GM19467 (cell line): Measurements from ENCODE around the gene PHB1.

ENCODE experiments used
- ATAC-seq: cut with Tn5 transposase; IDR thresholded peaks from one replicate; pipeline ENCODE4 v1.9.1; 2021; ENCODE audit warnings: mild to moderate bottlenecking, moderate library complexity; ENCODE audit not compliant: unreplicated experiment

Gene PHB1

DNA sequence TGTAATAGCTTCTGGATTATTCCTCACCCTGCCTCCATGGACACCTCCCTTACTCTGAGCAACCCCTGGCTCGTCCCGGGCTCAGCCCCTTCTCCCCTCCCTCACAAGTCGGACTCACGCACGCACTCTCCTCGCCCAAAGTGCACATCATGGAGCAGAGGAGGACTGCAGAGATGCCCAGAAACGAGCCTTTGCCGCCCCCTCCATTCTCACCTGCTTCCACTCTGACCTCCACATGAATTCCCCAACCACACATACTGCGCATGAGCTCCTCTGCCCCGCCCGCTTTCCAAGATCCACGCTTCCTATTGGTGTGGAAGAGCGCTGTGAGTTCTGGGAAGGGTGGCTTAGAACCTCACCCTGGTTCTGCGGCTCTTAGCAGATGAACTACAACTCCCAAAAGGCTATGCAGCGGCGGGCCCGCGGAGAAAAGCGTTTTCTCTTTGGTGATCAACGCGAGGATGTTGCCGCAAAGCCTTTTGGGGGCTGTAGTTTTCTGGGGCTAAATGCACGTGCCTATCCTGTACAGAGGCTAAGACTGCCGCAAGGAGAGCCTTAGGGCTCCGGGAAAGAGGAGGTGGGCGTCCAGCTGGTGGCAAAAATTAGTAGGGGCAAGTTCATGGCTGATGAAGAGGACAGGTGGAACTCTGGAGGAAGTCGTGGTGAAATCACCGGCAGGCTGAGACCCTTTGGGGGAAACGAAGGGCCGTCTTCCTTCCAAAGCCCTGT is at the start of gene PHB1:
PHB1 (minus strand) TSS at position 261 of the 729 bp plus-strand sequence. CDS start 1,618 bp downstream, outside the sequence.
- peak; percentile 97 for ATAC-seq

DNA sequence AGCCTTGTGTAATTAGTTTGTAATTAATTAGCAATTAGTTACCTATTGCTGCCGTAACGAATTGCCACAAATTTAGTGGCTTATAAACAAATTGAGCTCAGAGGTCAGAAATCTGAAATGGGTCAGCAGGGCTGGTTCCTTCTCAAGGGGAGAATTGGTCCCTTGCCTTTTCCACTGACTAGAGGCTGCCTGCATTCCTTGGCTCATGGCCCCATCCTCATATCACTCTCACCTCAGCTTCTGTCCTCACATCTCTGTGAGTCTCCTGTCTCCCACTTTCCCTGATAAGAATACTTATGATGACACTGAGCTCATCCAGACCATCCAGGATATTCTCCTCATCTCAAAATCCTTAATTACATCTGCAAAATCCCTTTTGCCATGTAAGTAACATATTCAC is 49.4 kb upstream of the PHB1 start:
- no peak for ATAC-seq

DNA sequence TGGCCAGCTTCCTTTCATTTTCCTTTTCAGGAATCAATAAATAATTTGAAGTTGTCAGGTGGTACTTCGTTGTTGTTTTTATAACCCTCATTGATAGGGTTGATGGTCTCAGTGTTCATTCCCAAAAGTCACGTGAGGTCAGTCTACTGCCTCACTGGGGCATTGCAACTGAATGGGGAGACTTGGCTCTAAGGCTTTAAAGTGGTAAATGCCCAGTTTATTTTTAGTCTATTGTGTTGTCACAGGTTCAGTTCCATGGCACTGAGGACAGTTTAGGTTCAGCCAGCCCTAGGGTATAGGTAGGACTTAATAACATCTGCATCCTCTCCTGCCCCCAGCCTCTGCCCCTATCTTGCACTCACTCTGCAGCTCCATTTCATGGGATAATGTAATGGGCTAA is 46.9 kb upstream of the PHB1 start:
- ATAC-seq: no peak

DNA sequence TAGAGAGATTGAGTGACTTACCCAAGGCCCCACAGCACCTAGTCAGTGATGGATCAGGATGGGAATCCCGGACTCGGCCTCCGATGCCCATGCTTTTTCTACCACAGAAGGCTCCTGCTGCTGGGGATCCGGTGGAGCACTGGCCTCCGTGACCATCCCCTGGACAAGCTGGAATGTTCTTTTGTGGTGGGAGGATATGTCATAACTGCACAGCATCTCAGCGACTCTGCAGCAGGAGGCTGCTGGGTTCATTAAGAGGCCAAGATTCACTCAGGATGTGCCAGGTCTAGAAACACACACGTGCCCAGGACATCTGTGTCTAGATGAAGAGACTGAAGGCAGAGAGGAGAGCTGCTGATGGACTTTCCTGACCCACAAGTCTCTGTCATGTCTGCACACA is 45.7 kb upstream of the PHB1 start:
- no peak for ATAC-seq

DNA sequence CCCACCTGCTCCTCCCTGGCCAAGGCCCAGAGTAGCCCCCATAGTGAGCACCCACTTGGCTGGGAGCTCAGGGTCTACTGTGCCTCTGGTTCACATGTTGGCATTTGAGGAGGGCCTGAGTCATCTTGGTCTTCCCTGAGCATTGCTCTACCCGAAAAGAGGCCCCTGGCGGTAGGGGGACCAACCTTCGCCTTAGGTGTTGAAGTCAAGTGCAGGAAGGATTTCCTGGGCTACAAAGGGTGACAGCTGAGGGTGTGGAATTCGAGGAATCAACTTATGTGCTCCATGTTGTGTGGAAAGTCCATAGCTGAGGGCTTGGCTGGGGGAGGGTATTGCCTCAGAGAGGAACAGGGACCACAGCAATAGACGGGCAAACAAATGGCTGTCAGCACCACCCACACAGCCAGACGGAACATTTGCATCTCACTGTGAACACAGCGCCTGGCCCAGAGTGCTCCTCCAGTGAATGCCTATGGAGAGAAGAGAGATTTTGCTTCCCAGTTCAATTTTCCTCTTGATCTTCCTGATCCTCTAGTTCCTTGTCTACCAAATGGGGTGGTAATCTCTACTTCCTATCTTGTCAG is 44.8 kb upstream of the PHB1 start:
- ATAC-seq: no peak

DNA sequence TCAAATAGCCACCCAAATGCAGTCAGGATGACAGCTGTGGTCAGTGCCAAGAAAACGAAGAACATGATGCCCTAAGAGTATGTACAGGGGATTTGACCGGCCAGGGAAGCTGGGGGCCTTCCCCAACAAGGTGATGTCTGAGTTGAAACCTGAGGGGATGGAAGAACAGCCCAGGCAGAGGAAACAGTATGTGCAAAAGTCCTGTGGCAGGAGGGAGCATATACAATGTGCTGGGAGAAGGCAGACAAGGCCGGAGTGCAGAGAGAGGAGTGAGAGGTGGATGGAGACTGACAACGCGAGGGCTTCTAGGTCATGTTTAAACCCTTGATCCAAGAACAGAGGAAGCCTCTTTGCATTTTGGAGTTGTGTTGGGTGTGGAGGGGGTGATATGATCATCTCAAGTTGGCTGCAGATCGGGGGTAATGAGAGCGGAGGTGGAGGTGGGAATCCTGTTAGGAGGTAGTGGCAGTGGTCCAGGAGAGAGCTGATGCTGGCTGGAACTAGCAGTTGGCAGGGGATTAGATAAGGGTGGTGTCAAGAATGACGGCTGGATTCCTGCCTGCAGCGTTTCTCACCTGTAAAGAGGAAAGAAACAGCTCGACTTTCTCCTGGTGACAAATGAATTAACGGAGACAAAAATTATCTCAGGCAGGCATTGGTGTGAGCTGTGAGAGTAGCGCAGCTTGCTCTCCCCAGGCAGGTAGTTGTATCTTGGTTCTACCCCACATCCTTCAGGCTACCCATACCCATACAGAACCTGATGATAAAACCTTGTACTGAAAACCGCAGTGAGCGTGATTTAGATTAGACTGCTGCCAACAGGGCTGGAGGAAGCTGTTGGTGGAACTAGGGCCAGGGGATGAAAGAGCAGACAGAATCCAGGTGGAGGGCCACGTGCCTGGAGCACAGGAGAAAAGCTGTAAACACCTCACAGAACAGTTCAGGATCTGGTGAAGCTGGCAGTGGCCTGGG is 43.2 kb upstream of the PHB1 start:
- ATAC-seq: no peak

DNA sequence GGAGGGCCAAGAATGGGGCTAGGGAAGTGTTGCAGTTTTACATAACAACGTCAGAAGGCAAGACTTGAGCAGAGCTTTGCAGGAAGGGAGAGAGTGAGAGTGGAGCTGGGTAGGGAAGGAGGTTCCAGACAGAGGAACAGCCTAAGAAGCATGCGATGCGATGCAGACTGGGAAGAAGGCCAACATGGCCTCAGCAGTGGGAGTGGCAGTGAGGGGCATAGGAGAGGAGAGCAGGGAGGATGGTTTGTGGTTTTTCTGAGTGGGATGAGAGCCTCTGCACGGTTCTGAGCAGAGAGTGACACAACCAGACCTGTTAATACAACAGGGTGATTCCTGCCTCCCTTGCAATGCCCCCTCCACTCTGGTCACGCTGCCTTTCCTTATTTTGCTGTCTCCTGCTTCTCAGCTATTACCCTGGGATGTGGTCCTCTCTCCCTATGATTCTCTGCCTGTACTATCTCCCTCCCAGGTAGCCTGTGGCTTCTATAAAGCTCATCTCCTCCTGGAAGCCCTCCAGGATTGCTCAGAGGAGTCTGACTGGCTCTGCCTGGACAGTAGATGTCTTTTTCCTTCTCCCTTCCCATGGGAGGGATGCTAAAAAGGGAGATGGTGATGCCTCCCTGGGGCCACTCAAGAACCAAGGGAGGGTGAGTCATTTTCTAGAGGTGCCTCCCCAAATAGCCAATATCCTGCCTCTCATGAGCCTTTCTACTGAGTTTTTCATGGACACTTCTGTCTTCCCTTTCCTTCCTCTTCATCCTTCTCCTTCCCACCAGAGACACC is 41.7 kb upstream of the PHB1 start:
- no peak for ATAC-seq

DNA sequence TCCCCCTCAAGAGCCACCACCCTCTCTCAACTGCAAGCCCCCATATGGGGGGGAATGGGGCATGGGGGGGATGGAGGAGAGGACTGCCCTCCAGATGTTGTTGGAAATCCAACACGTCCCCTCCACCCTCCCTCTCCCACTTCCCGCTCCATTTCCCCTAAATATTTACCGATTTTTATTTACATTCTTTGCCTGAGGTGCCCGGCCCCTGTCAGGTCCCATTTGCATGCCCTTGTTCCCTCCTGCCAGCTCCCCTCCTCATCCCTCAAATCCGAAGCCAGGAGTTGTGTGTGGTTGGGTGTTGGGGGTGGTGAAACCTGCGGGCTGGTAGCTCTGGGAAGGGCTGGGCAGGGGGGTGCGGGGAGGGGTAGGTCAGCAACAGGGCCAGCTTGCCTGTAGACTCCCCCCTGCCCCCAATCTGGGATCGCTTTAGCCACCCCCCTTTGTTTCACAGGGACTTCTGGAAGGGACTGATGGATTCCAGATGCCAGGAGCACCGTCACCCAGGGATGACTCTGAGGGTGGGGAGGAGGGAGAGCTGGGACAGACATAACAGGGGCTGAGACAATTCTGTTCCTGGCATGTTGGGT is 40.7 kb upstream of the PHB1 start:
- ATAC-seq: no peak

DNA sequence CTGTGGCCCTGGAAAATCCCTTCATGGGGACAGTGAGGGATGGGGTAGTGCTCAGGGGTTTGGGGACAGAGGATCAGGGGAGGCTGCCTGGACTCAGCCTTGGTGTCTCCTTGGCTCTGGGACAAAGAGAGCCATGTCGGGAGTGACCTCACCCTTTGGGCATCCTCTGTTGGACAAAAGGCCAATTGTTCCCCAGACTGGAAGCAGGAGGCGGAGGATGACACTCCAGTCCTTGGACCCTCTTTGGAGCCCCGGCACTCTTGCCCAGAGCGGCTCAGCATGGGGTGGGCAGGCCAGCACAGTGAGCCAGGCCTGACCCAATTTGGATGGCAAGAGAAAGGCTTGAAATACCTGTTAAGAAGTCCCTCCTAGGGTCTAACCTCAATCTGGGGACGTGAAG is 39.4 kb upstream of the PHB1 start:
- no peak for ATAC-seq

DNA sequence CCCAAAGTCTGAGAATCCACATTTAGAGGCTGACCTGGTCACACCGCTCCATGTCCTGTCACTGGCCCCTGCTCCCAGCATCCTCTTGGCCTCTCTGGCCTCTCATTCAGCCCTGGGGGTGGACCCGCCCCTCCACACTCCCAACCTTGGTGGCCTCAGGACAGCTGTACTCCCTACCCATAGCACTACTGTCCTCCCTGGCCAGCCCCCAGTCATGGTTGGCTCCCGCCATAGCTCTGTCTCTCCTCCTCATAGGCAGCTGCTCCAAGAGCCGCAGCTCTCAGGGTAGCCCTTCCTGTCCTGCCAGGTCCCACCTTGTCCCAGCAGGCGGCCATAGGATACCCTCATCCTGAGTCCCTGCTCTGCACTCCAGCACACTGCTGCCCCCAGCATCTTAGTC is 38.0 kb upstream of the PHB1 start:
- ATAC-seq: no peak

DNA sequence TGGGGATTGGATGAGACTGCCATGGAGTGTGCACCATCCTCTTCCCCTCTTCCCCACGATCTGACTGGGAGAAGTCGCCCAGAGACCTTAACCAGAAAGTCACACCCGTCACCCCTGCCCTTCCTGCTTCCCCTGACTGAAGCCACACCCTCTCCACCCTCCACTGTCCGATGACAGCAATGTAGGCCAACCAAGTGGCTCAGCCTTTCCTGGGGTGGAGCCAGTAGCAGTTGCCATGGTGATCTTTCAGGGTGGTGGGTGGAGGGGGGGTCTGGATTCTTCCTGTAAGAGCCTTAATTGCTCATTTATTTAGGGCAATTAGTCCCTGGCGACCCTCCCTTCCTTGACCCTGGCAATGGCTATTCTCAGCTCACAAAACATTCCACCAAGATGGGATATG is 37.5 kb upstream of the PHB1 start:
- no peak for ATAC-seq

DNA sequence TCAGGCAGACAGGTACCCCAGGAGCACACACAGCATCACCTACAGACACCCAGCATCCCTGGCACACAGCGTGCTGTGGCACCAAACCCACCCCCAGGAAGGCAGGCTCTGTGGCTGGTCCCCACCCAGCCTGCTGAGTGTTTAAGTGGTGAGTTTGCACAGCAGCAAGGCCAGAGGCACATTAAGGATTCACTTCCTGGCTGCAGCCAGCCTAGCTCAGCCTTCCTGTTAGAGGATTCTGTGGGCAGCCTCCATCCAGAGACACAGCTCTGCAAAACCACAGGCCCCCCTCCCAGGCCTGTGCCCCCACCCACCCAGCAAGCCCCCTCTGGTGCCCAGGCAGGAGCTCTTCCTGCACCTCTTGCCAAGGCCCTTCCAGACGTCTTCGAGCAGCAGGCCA is 36.1 kb upstream of the PHB1 start:
- ATAC-seq: no peak

DNA sequence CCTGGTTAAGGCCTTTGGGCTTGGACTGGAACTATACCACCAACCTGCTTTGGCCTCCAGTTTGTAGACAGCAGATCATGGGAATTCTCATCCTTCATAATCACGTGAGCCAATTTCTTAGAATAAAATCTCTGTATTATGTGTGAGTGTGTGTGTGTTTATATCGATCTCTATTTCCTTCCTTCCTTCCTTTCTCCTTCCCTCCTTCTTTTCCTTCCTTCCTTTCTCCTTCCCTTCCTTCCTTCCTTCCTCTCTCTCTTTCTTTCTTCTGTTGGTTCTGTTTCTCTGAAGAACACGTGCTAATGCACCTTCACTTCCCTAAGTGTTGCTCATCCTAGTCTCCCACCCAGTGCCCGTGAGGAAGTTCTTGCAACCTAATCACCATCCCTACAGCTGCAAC is 35.5 kb upstream of the PHB1 start:
- ATAC-seq: no peak

DNA sequence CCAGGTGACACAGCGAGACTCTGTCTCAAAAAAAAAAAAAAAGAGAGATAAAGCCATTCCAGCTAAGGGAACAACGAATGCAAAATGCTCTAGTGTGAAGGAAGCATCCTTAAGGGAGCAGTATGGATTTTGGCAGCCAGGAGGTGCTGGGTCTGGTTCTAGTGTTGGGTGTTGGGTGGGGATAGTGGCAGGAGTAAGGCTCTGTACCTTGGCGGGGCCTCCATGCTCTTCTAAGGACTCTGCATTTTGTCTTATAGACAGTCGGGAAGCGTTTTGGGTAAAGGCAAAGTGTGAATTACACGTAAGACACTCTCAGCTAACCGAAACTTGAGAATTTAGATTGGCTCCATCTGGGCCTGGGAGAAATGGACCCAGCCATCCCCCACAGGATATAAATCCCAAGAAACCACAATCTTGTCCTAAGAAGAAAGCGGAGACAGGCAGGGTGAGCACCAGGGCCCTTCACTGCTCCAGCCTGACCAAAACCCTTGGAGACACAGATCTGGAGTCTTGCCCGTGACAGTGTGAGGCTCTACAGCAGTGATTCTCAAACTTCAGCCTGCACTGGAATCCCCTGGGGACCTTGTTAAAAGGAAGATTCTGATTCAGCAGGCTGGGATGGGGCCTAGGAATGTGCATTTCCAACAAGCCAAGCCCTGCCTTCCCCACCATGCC is 33.1 kb upstream of the PHB1 start:
- ATAC-seq: no peak

DNA sequence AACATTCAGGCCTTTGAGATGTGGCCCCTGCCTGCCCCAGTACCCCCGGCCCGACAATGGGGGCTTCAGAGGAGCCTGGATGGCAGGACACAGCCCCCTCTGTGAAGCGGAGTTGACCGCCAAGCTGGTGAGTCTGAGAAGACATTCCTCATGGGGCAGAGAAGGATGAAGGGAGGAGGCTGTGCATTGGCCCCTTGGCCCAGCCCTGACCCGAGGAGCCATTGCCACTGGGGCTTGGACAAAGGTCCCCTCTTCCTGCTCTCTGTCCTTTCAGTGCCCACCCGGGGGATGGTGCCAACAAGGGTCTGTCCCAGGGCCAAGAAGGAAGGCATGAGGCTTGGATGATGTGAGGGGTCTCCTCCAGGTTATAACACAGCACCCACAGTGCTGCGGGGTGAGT is 30.9 kb upstream of the PHB1 start:
- ATAC-seq: no peak

DNA sequence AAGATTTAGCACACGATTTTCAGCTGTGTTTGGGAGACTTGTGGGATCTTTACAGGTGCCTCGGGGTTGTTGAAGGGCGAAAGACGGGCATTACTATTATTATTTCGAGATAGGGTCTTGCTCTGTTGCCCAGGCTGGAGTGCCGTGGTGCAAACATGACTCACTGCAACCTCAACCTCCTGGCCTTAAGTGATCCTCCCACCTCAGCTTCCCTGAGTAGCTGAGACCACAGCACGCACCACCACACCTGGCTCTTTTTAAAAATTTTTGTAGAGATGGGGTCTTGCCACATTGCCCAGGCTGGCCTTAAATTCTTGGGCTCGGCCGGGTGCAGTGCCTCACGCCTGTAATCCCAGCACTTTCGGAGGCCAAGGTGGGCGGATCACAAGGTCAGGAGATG is 29.7 kb upstream of the PHB1 start:
- no peak for ATAC-seq

DNA sequence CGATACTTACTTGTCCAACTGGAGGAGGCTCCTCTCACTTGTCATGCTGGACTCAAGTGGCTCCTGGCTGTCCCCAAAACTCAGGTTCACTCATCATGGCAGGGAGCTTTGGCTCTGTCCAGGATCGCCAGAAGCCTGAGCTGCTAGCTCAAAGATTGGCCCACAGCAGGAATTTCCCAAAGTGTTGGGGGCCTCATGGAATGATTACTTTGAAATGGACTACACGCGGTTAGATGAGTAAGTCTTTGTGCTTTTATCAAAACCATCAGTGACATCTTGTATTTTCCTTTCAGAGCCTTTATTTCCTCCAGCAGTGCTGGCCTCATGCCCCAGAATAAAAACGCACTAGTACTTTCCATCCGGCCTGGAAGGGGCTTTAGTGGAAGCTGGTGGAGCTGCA is 29.2 kb upstream of the PHB1 start:
- no peak for ATAC-seq

DNA sequence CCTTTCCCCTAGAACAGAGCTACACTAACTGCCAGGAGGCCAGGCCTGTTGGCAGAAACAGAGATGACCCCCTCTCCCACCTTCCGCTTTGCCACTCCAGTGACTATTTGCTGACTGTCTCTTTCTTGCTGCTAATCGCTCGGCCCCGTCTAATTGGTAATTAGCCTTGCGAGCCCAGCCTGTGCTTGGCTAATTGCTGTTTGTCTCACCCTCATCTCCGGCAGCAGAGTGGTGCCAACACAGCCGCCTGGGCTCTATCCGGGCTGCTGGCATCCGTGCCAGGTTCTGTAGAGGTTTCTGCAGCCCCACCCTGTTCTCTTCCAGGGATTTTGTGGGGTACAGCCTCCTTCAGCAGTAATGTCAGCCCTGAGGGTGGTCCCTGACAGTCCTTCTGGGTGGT is 27.4 kb upstream of the PHB1 start:
- no peak for ATAC-seq

DNA sequence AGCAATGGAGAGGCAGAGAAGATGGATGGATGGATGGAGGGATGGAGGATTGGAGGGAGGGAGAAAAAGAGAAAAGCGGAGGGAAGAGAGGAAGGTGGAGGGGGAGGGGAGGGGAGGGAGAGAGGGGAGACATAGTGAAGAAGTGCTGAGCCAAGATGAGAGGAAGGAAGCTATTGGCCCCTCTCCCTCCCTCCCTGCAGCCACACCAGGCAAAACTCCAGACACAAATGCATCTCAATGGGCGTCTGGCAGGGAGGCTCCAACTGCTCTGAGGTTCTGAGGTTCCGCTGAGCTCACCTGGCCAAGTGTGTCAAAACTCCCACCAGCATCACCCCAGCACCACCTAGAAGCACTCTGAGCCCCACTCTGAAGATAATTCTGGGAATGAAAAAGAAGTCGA is 26.9 kb upstream of the PHB1 start:
- no peak for ATAC-seq

DNA sequence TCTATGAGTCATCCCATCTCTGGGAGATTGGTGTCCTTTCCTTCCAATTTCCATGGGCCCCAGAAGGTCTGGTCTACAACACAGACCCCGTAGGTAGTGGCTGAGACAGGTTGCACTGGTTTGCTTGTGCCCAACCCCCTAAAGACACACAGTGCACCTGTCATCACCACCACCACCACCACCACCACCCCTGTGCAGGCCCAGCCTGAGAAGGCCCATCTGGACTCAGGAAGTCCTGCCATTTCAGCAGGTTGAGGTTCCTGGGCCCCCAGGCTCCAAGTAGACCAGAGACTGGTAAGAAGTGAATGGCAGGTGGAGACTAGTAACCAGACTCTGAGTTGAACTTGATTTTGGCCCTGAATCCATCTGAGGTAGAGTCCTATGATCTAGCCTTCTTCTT is 25.9 kb upstream of the PHB1 start:
- ATAC-seq: no peak
